GM21786 (cell line): ENCODE data around the gene ZNF80.

ENCODE experiments used
- ATAC-seq: cut with Tn5 transposase; IDR thresholded peaks from one replicate; pipeline ENCODE4 v1.9.1; 2021; ENCODE audit not compliant: unreplicated experiment

Gene ZNF80

GRCh38 chr3:114221165-114221880 lies 16.1 kb downstream of the ZNF80 start:
- no peak for ATAC-seq

- no peak for ATAC-seq
Measured at GRCh38 chr3:114219741-114220140, 17.6 kb downstream of the ZNF80 start.

GRCh38 chr3:114218578-114219185 lies 18.7 kb downstream of the ZNF80 start:
- ATAC-seq: no peak

- ATAC-seq: no peak
Measured at GRCh38 chr3:114218006-114218405, 19.4 kb downstream of the ZNF80 start.

- no peak for ATAC-seq
Measured at GRCh38 chr3:114217266-114217665, 20.1 kb downstream of the ZNF80 start.

- ATAC-seq: no peak
Measured at GRCh38 chr3:114216186-114216970, 21.0 kb downstream of the ZNF80 start.

- ATAC-seq: no peak
Measured at GRCh38 chr3:114214542-114215341, 22.6 kb downstream of the ZNF80 start.

- ATAC-seq: peak; percentile 85
Measured at GRCh38 chr3:114213627-114214541, 23.5 kb downstream of the ZNF80 start.

- no peak for ATAC-seq
Measured at GRCh38 chr3:114213292-114213626, 24.1 kb downstream of the ZNF80 start.

GRCh38 chr3:114212646-114213045 lies 24.7 kb downstream of the ZNF80 start:
- ATAC-seq: no peak

GRCh38 chr3:114207768-114208167 lies 29.6 kb downstream of the ZNF80 start:
- peak; percentile 82 for ATAC-seq

GRCh38 chr3:114206342-114206741 lies 31.0 kb downstream of the ZNF80 start:
- ATAC-seq: no peak

GRCh38 chr3:114205541-114205940 lies 31.8 kb downstream of the ZNF80 start:
- ATAC-seq: no peak

GRCh38 chr3:114194750-114195149 lies 42.6 kb downstream of the ZNF80 start:
- ATAC-seq: no peak

- no peak for ATAC-seq
Measured at GRCh38 chr3:114192136-114192535, 45.2 kb downstream of the ZNF80 start.

GRCh38 chr3:114186501-114186900 lies 50.9 kb downstream of the ZNF80 start:
- no peak for ATAC-seq
